H1 (cell line): Measurements from ENCODE around the gene RELL1. TPM values are rescaled to one million over a fixed set of nuclear protein-coding genes. Genes with fewer than 3 reads are reported as not detected.

Experiments
- BRCA1 ChIP-seq: IDR thresholded peaks from 2 replicates; pipeline ENCODE4 v1.6.1; 2012; ENCODE audit warnings: low read depth, low read length, improper control_type of control experiment
- CTBP2 ChIP-seq: IDR thresholded peaks from 2 replicates; pipeline ENCODE4 v1.7.0; 2011; ENCODE audit warnings: borderline replicate concordance, mild to moderate bottlenecking, moderate library complexity, mixed read lengths, low read length; ENCODE audit not compliant: insufficient read depth, insufficient read length
- MAFK ChIP-seq: IDR thresholded peaks from 2 replicates; pipeline ENCODE4 v1.6.1; 2012; ENCODE audit warnings: low read depth, mild to moderate bottlenecking, improper control_type of control experiment, low read length
- SUZ12 ChIP-seq: fragments of 200-600 bp; sonication (generic); IDR thresholded peaks from 2 replicates; pipeline ENCODE4 v1.6.1; 2012; ENCODE audit warnings: mild to moderate bottlenecking, inconsistent platforms, low read length, moderate library complexity, mixed read lengths
- polyA plus RNA-seq, 7 experiments: library from polyadenylated mRNA; depleted of rRNA in 3 of 7; stranded (reverse) in 5 of 7; unstranded in 2 of 7; fragments of >200 nt in 5 of 7; fragments of 200-250 nt in 2 of 7; gene quantifications; 1 replicate in 5 of 7; 2 replicates in 1 of 7; 4 replicates in 1 of 7; pipeline versions ENCODE4 v1.2.1 to v1.2.3, GENCODE V29; 2011 to 2013; ENCODE audit warnings: missing spikeins in 2 of 7, mixed read lengths in 2 of 7
- total RNA-seq: library from RNA; stranded (reverse); fragmentation: NEBNext Ultra II Directional; extraction: Animal tissue kit (Norgen Biotek cat#: 25700); gene quantifications from 2 replicates; pipeline ENCODE4 v1.2.1, GENCODE V29; 2021
- TF ChIP-seq, protein P1 (sequence below), 3 experiments: IDR thresholded peaks; 1 replicate in 2 of 3; 2 replicates in 1 of 3; pipeline versions ENCODE4 v1.5.1 to v1.6.1; 2011; ENCODE audit warnings: low read length in 3 of 3, mild to moderate bottlenecking in 3 of 3, inconsistent platforms in 2 of 3, low read depth in 1 of 3, moderate library complexity in 1 of 3; ENCODE audit not compliant: insufficient read depth in 1 of 3; ENCODE audit errors: control extremely low read depth in 1 of 3

Gene RELL1
- total and polyA plus RNA-seq, 2 of the 8 experiments (the other 6 are each of a cell fraction or from before 2014, with no cell fraction given), result 2.1 to 14.1 TPM

DNA sequence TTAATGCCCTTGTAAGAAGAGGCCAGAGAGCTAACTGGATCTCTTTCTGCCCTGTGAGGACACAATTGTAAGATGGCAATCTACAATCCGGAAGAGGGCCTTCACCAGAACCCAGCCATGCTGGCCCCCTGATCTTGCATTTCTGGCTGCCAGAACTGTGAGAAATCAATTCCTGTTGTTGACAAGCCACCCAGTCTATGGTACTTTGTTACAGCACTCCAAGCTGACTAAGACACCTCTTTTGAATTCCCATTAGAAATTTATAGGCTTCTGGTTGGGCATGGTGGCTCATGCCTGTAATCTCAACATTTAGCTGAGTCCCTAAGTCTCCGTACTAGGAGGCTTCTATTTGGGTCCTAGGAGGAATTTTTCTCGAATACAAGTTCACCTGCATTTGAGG, 48.8 kb upstream of the RELL1 start (continued):
- TF ChIP-seq, protein P1, sequence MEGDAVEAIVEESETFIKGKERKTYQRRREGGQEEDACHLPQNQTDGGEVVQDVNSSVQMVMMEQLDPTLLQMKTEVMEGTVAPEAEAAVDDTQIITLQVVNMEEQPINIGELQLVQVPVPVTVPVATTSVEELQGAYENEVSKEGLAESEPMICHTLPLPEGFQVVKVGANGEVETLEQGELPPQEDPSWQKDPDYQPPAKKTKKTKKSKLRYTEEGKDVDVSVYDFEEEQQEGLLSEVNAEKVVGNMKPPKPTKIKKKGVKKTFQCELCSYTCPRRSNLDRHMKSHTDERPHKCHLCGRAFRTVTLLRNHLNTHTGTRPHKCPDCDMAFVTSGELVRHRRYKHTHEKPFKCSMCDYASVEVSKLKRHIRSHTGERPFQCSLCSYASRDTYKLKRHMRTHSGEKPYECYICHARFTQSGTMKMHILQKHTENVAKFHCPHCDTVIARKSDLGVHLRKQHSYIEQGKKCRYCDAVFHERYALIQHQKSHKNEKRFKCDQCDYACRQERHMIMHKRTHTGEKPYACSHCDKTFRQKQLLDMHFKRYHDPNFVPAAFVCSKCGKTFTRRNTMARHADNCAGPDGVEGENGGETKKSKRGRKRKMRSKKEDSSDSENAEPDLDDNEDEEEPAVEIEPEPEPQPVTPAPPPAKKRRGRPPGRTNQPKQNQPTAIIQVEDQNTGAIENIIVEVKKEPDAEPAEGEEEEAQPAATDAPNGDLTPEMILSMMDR (IDR thresholded peaks at IDR 0.05; ENCODE audit: control extremely low read depth in 1 of 3, insufficient read depth in 1 of 3, low read depth in 1 of 3, low read length in 3 of 3), result no peak
- TF ChIP-seq BRCA1 (no peak), SUZ12 (no peak), CTBP2 (no peak), MAFK (no peak)
- TF ChIP-seq, all 59 proteins: peak for 0
